K562 (cell line): Measurements from ENCODE around the gene CCR8. TPM values are rescaled to one million over a fixed set of nuclear protein-coding genes. Genes with fewer than 3 reads are reported as not detected.

ENCODE experiments used
- CC2D1A ChIP-seq: fragments of 450-650 bp; IDR thresholded peaks from 2 replicates; pipeline ENCODE4 v1.6.1; 2017; ENCODE audit warnings: mild to moderate bottlenecking
- CHD1 ChIP-seq: fragments of 200-600 bp; sonication (generic); IDR thresholded peaks from one replicate; pipeline ENCODE4 v1.6.1; 2012; ENCODE audit warnings: mild to moderate bottlenecking, moderate library complexity, low read length, inconsistent platforms
- EHMT2 ChIP-seq: fragments of 450-650 bp; IDR thresholded peaks from 2 replicates; pipeline ENCODE4 v1.6.1; 2018; ENCODE audit warnings: antibody characterized with exemption
- EZH2 ChIP-seq: IDR thresholded peaks from 2 replicates; pipeline ENCODE4 v1.6.1; 2012; ENCODE audit warnings: low read depth, mild to moderate bottlenecking, inconsistent platforms, low read length, borderline replicate concordance
- FIP1L1 ChIP-seq: fragments of 200-400 bp; formaldehyde crosslinking; IDR thresholded peaks from 2 replicates; pipeline ENCODE4 v1.6.1; 2018; ENCODE audit warnings: mild to moderate bottlenecking, low read depth, low read length; ENCODE audit not compliant: poor library complexity, severe bottlenecking
- FOXJ3 ChIP-seq: sonication (generic); formaldehyde crosslinking; IDR thresholded peaks from 2 replicates; pipeline ENCODE4 v1.4.0; 2020; ENCODE audit warnings: mild to moderate bottlenecking, missing genetic modification reagents
- HCFC1 ChIP-seq: IDR thresholded peaks from 2 replicates; pipeline ENCODE4 v1.6.1; 2012; ENCODE audit warnings: low read depth, low read length, improper control_type of control experiment
- HDAC6 ChIP-seq: IDR thresholded peaks from 2 replicates; pipeline ENCODE4 v1.6.1; 2012; ENCODE audit warnings: low read depth, mild to moderate bottlenecking, control low read depth, inconsistent platforms, low read length, moderate library complexity
- HMG20A ChIP-seq: fragments of 450-650 bp; formaldehyde crosslinking; conservative IDR thresholded peaks from 2 replicates; pipeline ENCODE4 v1.4.0; 2020; ENCODE audit warnings: mild to moderate bottlenecking, mixed read lengths
- JUND ChIP-seq, 2 experiments: IDR thresholded peaks; 2 replicates in 1 of 2; 3 replicates in 1 of 2; pipeline ENCODE4 v1.6.1; 2011; ENCODE audit warnings: borderline replicate concordance in 2 of 2, low read depth in 2 of 2, low read length in 2 of 2, improper control_type of control experiment in 1 of 2, missing biosample characterization in 1 of 2, missing genetic modification characterization in 1 of 2, missing genetic modification reagents in 1 of 2
- MTA1 ChIP-seq: fragments of 450-650 bp; IDR thresholded peaks from 2 replicates; pipeline ENCODE4 v1.6.1; 2017; ENCODE audit warnings: borderline replicate concordance
- MYC ChIP-seq, 2 experiments: fragments of 250-450 bp in 1 of 2; sonication (Bioruptor Pico) in 1 of 2; IDR thresholded peaks; 2 replicates each; pipeline versions ENCODE4 v1.5.1 to v1.6.1; 2012 to 2021; ENCODE audit warnings: low read depth in 2 of 2, borderline replicate concordance in 1 of 2, improper control_type of control experiment in 1 of 2, low read length in 1 of 2, mild to moderate bottlenecking in 1 of 2, moderate library complexity in 1 of 2
- NFYB ChIP-seq: IDR thresholded peaks from 2 replicates; pipeline ENCODE4 v1.6.1; 2011; ENCODE audit warnings: mild to moderate bottlenecking, moderate library complexity; ENCODE audit not compliant: insufficient read length; ENCODE audit errors: extremely low read depth
- RNF2 ChIP-seq: sonication (generic); IDR thresholded peaks from 2 replicates; pipeline ENCODE4 v1.6.1; 2016
- SP2 ChIP-seq: IDR thresholded peaks from 2 replicates; pipeline ENCODE4 v1.6.1; 2011; ENCODE audit warnings: mild to moderate bottlenecking, low read depth, low read length, moderate library complexity; ENCODE audit not compliant: poor library complexity, severe bottlenecking; ENCODE audit errors: extremely low read depth
- SREBF1 ChIP-seq: fragments of 150-350 bp; IDR thresholded peaks from 2 replicates; pipeline ENCODE4 v1.6.1; 2014; ENCODE audit warnings: antibody characterized with exemption, low read depth, low read length, borderline replicate concordance
- SRSF1 ChIP-seq: fragments of 200-400 bp; formaldehyde crosslinking; IDR thresholded peaks from 2 replicates; pipeline ENCODE4 v1.6.1; 2017; ENCODE audit warnings: mild to moderate bottlenecking, low read depth, low read length, moderate library complexity
- ZEB2 ChIP-seq: fragments of 450-650 bp; IDR thresholded peaks from 2 replicates; pipeline ENCODE4 v1.6.1; 2016
- ZNF696 ChIP-seq: fragments of 250-450 bp; sonication (Bioruptor Pico); conservative IDR thresholded peaks from 2 replicates; pipeline ENCODE4 v1.4.0; 2020; ENCODE audit warnings: mild to moderate bottlenecking, moderate library complexity
- ZNF77 ChIP-seq: fragments of 250-450 bp; sonication (Bioruptor Pico); IDR thresholded peaks from 2 replicates; pipeline ENCODE4 v1.5.0; 2020
- polyA plus RNA-seq, 8 experiments: library from polyadenylated mRNA; depleted of rRNA in 4 of 8; stranded (reverse) in 5 of 8; unstranded in 3 of 8; fragments of >200 nt; fragmentation: Nextera tagmentation in 2 of 8; fragmentation: Illumina TruSeq in 1 of 8; extraction: Ambion mirVana in 2 of 8; extraction: Trizol in 1 of 8; gene quantifications; 2 replicates each; pipeline versions ENCODE4 v1.2.1 to v1.2.3, GENCODE V29; 2011 to 2014; ENCODE audit warnings: inconsistent platforms in 1 of 8, missing spikeins in 1 of 8
- total RNA-seq, 7 experiments: library from RNA; depleted of rRNA in 6 of 7; stranded (reverse); fragments of >200 nt in 6 of 7; fragmentation: Illumina TruSeq in 2 of 7; extraction: Trizol in 2 of 7; gene quantifications; 2 replicates each; pipeline versions ENCODE4 v1.2.1 to v1.2.3, GENCODE V29; 2011 to 2021; ENCODE audit warnings: low replicate concordance in 1 of 7
- TF ChIP-seq, protein P1 (sequence below): fragments of 250-450 bp; sonication (Bioruptor Pico); IDR thresholded peaks from 2 replicates; pipeline ENCODE4 v1.4.0; 2020; ENCODE audit warnings: mild to moderate bottlenecking
- TF ChIP-seq, protein P2 (sequence below): sonication (generic); formaldehyde crosslinking; IDR thresholded peaks from 2 replicates; pipeline ENCODE4 v1.8.0; 2022; ENCODE audit warnings: mild to moderate bottlenecking, missing genetic modification reagents, borderline replicate concordance
- TF ChIP-seq, protein P3 (sequence below): IDR thresholded peaks from 2 replicates; pipeline ENCODE4 v1.6.1; 2014; ENCODE audit warnings: antibody characterized with exemption

CCR8 gene
- total and polyA plus RNA-seq, 9 of the 15 experiments (the other 6 are each of a cell fraction or from before 2014, with no cell fraction given) = not detected

DNA sequence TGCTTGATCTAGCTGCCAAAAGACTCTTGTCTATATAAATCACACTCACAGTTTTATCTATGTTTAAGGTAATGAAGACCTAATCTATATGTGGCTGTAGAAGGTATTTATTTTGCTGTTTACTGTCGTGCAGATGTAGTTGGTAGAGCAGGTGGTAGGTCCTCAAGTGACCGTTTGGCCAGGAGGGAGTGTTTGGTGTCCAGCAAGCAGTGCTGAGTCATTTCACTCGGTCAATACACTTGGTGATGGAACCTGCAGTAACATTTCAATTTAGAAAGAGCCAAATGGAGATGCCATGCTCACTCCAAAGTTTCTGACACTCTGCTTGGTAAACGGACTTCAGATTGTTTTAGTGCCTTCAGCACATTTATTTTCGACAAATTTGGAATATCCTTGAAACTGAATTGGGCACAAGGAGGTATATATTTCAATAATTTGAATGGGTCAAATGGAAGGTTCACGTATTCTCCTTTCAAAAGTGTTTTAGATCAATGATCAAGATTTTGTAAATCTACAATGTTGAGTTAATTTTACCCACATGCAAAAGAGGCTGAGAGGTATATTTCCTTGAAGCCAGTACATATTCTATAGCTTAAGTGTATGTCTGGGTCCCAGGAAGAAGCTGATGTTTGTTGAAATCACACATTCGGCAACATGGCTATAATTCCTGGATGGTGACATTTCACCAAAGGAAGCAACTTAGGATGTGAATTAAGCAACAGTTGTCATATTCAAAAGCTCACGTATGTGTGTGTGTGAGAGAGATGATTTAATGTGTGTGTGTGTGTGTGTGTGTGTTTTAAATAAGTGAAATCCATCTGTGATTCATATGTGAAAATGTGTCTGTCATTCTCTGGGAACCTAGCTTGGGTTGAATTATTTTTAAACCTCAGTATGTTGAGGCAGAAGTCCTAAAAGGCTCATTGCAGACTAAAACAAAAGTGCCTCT lies 42.0 kb upstream of the CCR8 start (continued):
- TF ChIP-seq, protein P1, sequence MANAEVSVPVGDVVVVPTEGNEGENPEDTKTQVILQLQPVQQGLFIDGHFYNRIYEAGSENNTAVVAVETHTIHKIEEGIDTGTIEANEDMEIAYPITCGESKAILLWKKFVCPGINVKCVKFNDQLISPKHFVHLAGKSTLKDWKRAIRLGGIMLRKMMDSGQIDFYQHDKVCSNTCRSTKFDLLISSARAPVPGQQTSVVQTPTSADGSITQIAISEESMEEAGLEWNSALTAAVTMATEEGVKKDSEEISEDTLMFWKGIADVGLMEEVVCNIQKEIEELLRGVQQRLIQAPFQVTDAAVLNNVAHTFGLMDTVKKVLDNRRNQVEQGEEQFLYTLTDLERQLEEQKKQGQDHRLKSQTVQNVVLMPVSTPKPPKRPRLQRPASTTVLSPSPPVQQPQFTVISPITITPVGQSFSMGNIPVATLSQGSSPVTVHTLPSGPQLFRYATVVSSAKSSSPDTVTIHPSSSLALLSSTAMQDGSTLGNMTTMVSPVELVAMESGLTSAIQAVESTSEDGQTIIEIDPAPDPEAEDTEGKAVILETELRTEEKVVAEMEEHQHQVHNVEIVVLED = no peak
- TF ChIP-seq EZH2 (no peak), JUND (IDR thresholded peaks at IDR 0.05; ENCODE audit: borderline replicate concordance, low read depth, low read length) (peak; percentile 73; the same call in 1 of the 2 replicates), JUND (tag; IDR thresholded peaks at IDR 0.05; ENCODE audit: borderline replicate concordance, low read depth, low read length) (peak; percentile 45; the same call in 1 of the 3 replicates), CC2D1A (no peak), ZNF696 (CRISPR knock-in tag) (no peak), SRSF1 (no peak), ZEB2 (no peak; the same call in 1 of the 2 replicates), RNF2 (peak; percentile 39; the same call in 1 of the 2 replicates), MTA1 (no peak), HCFC1 (no peak), NFYB (no peak), FOXJ3 (CRISPR knock-in tag) (no peak), SP2 (no peak), CHD1 (no peak), MYC (IDR thresholded peaks at IDR 0.05; ENCODE audit: low read depth, low read length) (no peak; the same call in 1 of the 2 replicates), MYC (CRISPR knock-in tag; IDR thresholded peaks at IDR 0.05; ENCODE audit: borderline replicate concordance, low read depth) (no peak), FIP1L1 (no peak), HDAC6 (no peak), ZNF77 (CRISPR knock-in tag) (no peak), SREBF1 (no peak), HMG20A (CRISPR knock-in tag) (no peak), EHMT2 (no peak)
- TF ChIP-seq, protein P2, sequence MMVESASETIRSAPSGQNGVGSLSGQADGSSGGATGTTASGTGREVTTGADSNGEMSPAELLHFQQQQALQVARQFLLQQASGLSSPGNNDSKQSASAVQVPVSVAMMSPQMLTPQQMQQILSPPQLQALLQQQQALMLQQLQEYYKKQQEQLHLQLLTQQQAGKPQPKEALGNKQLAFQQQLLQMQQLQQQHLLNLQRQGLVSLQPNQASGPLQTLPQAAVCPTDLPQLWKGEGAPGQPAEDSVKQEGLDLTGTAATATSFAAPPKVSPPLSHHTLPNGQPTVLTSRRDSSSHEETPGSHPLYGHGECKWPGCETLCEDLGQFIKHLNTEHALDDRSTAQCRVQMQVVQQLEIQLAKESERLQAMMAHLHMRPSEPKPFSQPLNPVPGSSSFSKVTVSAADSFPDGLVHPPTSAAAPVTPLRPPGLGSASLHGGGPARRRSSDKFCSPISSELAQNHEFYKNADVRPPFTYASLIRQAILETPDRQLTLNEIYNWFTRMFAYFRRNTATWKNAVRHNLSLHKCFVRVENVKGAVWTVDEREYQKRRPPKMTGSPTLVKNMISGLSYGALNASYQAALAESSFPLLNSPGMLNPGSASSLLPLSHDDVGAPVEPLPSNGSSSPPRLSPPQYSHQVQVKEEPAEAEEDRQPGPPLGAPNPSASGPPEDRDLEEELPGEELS (CRISPR knock-in tag) = no peak
- TF ChIP-seq, protein P3, sequence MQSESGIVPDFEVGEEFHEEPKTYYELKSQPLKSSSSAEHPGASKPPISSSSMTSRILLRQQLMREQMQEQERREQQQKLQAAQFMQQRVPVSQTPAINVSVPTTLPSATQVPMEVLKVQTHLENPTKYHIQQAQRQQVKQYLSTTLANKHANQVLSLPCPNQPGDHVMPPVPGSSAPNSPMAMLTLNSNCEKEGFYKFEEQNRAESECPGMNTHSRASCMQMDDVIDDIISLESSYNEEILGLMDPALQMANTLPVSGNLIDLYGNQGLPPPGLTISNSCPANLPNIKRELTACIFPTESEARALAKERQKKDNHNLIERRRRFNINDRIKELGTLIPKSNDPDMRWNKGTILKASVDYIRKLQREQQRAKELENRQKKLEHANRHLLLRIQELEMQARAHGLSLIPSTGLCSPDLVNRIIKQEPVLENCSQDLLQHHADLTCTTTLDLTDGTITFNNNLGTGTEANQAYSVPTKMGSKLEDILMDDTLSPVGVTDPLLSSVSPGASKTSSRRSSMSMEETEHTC = no peak
